Inflammatory macrophage treated with lipopolysaccharide for 4 hours (primary cell): ENCODE results near the gene ITGAX.
A peak's percentile ranks its signal among the peaks of the same experiment; 100 is the strongest.

ENCODE experiments used
- DNase-seq: peaks from one replicate; pipeline ENCODE4 v3.0.0-alpha.2; 2020

Gene ITGAX

DNA sequence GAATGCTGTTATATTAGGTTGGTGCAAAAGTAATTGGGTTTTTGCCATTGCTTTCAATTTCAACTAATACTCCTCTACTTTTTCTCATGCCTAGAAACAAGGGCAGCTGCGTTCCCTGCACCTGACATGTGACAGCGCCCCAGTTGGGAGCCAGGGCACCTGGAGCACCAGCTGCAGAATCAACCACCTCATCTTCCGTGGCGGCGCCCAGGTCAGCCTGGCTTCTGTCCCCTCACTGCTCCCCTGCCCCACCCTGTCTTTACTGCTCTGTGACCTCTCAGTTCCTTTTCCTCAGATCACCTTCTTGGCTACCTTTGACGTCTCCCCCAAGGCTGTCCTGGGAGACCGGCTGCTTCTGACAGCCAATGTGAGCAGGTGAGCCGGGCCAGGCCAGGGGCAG lies 21.7 kb downstream of the ITGAX start:
- DNase-seq = no peak

DNA sequence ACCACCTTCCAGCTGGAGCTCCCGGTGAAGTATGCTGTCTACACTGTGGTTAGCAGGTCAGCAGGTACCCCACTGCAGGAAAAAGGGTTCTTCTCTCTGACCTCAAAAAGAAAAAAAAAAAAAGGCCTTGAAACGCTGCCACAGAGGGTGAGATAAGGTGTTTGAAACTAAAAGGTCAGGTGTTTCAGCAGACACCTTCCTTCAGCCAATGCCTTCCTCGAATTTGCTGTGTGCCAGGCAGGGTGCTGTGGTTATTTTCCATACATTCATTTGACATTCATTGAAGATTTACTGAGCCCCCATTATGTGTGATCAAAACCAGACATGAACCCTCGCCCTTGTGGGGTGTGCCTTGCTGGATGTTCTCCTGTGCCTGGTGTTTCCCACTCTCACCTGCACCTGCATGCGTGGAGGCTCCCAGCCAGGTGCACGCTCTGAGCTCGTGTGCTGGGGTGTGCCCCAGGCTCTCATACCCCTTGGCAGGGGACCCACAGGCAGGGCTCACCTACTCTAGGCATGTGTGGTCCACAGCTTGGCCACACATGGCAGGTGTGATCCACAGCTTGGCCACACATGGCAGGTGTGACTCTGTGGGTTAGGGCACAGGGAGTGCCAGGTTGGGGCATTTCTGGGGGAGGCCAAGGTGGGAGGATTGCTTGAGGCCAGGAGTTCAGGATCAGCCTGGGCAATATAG lies 22.4 kb downstream of the ITGAX start:
- no peak for DNase-seq

DNA sequence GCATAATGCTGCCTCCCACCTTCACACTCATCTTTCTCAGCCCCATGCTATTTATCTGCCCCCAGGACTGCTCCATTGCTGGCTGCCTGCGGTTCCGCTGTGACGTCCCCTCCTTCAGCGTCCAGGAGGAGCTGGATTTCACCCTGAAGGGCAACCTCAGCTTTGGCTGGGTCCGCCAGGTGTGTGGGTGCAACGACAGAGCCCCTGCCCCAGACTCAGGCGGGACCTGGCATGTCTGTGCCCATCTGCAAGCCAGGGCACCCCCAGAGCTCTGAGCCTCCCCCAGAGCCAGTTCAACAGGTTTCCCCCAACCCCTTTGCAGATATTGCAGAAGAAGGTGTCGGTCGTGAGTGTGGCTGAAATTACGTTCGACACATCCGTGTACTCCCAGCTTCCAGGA lies 25.2 kb downstream of the ITGAX start:
- DNase-seq = no peak

DNA sequence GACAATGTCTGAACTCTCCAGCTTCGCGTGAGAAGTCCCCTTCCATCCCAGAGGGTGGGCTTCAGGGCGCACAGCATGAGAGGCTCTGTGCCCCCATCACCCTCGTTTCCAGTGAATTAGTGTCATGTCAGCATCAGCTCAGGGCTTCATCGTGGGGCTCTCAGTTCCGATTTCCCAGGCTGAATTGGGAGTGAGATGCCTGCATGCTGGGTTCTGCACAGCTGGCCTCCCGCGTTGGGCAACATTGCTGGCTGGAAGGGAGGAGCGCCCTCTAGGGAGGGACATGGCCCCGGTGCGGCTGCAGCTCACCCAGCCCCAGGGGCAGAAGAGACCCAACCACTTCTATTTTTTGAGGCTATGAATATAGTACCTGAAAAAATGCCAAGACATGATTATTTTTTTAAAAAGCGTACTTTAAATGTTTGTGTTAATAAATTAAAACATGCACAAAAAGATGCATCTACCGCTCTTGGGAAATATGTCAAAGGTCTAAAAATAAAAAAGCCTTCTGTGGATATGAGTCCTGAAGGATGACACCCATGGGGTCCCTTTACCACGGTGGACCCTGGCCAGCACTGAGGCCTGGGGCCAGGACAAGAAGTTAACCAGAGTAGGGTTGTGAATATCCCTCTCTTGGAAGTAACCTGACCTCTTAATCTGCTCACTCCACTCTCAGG lies 27.6 kb downstream of the ITGAX start:
- DNase-seq = peak; percentile 66

DNA sequence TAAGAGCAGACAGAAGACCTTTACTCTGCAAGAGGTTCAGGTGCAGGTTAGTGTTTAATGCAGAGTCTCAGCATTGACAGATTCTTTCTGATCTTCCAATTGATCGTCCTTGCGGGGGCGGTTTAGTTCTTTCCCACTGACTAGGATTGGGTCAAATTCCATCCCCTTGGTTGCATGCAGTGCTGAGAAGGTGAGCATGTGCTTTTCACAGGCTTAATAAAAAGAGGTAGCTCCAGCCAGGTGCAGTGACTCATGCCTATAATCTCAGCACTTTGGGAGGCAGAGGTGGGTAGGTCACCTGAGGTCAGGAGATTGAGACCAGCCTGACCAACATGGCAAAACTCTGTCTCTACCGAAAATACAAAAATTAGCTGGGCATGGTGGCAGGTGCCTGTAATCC lies 30.7 kb downstream of the ITGAX start:
- DNase-seq = no peak

DNA sequence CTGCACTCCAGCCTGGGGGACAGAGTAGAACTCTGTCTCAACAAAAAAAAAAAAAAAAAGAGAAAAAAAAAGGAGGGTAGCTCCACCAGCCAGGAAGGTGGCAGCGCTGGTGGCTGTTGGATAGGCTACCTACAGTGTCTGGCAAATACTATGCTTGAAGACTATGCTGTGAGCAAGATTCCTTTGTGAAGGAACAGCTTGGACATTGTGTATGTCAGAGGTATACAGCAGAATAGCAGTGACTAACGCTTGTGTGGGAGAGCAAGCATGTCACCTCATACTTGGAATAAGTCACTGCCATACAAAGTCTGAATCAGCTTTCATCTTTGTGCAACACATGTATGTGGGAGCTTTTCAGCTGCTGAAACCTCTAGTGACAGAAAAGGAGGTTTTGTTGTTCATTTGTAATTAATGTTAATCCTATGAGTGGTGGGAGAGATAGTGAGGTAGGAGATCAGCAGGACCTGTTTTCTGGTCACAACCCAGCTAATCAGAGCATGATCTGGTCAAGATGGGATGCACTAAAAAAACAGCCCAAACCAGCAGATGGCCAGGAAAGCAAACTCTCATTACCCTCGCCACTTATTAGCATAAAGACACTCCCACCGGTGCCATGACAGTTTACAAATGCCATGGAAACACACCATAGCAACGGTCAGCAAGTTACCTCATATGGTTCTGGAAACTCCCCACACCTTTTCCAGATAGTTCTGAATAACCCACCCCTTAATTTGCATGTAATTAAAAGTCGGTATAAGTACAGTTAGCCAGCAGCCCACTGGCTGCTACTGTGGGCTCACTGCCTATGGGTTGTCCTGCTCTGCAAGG lies 31.4 kb downstream of the ITGAX start:
- peak; percentile 93 for DNase-seq

DNA sequence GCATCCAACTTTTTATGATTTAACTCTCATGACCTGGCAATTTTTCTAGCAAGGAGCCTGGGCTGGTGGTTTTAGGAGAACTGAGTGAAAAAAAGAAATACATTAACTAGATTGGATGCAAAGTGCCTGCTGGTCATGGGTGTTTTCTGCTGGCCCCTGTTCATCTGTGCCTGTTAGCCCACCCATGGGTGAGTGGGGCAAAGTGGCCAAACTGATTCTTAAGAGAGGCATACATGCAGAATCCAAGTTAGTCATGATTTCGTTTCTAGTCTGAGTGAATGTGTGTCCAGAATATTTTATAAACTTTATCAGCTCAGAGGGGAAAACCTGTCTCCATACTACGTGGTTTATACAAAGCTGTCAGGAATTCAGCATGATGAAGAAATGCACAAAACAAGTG lies 33.6 kb downstream of the ITGAX start:
- no peak for DNase-seq

DNA sequence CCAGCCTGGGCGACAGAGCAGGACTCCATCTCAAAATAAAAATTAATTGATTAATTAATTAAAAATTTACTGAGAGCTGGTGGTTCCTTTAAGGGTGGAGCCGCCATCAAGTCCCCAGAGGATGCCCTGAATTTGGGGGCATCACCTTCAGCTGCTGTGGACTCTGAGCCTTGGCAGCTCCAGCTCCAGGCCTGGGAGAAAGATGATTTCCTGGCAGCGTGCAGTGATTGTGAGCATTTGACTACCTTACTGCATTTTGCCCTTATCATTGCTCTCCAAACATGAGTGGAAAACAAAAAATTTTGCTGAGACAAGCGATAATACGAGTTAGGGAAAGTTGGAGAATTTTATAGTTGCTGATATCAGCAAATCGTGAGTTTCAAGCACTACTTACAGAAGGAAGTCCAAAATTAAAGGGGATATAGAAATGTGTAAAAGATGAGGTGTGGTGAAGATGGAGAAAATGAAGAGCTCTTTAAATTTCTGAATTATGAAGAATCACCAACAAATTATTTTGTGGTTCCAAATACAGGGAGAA lies 35.6 kb downstream of the ITGAX start:
- no peak for DNase-seq

DNA sequence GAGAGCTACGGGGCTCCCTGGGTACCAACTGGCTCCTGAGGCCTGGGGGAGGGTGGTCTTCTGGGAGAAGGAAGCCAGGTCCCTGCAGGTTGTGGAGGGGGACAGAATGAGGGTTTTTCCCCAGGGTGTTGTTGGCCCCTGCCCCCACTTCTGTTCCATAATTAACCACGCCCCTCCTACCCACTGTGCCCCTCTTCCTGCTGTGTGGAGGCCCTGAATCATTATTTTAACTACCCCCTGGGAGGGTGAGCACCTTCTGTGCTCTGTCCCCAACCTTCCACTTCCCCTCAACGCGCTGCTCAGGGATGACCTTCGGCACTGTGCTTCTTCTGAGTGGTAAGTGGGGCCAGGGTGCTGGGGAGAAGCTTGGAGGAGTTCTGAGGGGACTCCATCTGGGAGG lies 38.1 kb downstream of the ITGAX start, which contains the start of gene ITGAD:
Gene ITGAD (plus strand): TSS at position 280 of the 400 bp plus-strand sequence. CDS start 26 bp downstream, at position 306.
- DNase-seq = no peak

DNA sequence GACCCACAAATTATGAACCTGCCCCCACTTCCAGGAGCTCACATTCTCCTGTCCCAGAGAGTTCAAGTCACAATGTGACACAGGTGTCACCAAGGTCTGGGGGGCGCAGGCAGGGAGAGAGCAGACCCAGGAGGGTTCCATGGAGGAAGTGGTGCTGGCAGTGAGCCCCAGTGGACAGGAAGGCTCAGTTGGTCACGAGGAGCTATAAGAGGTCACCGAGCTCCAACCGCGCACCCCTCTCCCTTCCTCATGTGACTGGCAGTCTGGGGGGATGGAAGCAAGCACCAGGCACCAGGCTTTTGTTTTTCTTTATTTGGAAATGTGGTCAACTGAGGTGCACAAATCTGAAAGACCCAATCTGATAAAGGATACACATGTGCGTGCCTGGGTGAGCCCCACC lies 40.7 kb downstream of the ITGAX start:
- DNase-seq = peak; percentile 44

DNA sequence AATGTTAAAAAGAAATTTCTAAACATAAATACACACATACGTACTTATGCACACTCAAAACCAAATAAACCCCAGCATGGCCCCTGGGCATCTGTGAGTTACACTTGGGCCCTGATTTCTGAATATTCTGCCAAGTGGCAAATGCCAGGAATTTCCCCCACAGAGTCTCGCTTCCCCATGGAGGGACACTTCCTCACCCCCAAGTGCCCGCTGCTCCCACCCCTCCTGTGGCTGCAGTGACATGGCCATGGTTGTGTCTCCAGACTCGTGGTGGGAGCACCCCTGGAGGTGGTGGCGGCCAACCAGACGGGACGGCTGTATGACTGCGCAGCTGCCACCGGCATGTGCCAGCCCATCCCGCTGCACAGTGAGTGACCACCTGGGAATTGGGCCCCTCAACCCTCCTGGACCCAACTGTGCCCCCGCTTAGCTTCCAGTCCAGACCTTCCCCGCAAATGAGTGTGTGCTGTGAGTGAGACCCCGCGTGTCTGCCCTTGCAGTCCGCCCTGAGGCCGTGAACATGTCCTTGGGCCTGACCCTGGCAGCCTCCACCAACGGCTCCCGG lies 42.2 kb downstream of the ITGAX start:
- peak; percentile 75 for DNase-seq

DNA sequence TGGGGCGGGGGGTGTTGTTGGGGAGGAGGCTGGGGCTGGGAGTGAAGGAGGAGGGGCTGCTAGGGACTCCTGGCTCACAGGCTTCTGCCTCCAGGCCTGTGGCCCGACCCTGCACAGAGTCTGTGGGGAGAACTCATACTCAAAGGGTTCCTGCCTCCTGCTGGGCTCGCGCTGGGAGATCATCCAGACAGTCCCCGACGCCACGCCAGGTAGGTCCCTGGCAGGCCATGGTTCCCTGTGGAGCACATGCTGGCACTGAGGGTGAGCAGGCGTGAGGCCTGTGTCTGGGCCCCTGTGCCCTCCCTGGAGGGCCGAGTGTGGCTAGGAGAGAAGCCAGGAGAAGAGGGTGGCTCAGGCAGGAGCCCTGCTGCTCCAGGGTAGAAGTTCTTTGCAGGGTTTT lies 42.7 kb downstream of the ITGAX start:
- no peak for DNase-seq

DNA sequence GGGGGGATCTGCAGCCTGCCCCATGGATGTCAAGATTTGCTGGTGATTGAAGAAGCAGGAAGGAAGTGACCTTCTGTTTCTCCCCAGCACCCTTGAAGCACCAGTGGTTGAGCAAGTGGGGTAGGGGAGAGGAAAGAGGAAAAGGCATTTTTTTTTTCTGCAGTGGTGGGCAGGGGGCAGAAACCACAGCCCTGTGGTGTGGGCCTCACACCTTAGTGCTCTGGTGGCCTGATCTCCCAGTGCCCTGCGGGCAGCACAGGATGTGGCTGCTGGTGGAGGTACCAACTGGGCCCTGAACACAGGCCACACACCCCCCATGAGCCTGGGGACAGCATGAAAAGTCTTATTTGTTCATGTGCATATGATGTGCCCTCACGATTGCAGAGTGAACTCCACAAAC lies 45.2 kb downstream of the ITGAX start:
- peak; percentile 28 for DNase-seq

DNA sequence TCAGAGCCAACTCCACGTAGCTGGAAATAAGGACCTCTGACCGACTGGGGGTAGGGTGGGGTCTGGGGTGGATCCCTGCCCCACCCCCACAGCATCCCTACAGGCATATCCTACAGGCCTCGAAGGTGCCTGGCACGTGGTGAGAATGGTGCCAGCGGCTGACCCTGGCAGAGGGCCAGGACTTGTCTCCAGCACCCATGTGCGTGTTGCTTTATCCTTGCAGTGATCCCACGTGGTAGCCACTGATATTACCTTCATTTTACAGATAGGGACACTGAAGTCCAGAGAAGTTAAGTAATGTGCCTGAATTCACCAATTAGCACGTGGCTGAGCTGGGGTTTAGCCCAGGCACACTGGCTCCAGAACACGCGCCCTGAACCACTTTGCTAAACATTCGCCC lies 46.5 kb downstream of the ITGAX start:
- DNase-seq = no peak

DNA sequence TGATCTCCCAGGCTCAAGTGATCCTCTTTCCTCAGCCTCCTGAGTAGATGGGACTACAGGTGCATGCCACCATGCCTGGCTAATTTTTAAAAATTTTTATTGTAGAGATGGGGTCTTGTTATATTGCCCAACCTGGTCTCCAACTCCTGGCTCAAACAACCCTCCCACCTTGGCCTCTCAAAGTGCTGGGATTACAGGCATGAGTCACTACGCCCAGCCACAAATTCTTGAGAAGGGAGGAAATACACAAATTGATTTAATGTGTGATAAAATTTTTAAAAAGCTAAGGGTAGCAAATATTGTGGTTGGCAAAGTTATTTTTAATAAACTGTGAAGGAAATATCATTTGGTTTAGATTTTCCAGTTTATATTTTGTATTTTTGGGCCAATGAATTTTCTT lies 47.7 kb downstream of the ITGAX start:
- no peak for DNase-seq

DNA sequence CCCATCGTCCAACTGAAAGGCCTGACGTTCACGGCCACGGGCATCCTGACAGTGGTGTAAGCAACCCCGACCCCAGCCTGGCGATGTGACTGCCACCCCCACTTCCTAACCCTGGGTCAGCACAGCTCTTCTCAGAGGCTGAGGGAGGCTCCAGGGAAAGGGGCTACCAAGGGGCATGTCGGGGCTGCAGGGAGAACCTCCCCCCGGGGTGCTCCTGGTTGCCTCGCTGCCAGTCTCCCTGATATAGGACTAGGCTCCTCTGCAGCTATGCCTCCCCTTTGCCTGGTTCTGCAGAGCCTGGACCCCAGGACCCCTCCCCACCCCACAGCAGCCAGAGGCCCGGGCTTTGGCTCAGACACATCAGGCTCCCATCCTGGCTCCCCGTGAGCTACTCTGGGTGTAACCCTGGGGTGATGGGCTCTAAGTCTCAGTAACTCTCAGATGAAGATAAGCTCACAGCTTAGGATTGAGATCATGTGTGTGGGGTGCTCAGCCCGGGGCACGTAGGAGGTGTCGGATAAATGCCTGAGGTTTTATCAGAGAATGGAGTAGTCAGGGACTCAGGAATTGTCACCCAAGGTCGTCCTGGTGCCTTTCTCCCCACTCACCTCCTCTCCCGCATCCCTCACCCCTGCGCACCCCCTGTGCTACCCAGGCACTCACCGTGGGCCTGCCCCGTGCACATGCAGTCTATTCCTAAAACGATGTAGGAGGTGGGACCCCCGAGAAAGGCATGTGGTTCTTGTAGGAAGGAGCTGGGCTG lies 48.8 kb downstream of the ITGAX start:
- no peak for DNase-seq

DNA sequence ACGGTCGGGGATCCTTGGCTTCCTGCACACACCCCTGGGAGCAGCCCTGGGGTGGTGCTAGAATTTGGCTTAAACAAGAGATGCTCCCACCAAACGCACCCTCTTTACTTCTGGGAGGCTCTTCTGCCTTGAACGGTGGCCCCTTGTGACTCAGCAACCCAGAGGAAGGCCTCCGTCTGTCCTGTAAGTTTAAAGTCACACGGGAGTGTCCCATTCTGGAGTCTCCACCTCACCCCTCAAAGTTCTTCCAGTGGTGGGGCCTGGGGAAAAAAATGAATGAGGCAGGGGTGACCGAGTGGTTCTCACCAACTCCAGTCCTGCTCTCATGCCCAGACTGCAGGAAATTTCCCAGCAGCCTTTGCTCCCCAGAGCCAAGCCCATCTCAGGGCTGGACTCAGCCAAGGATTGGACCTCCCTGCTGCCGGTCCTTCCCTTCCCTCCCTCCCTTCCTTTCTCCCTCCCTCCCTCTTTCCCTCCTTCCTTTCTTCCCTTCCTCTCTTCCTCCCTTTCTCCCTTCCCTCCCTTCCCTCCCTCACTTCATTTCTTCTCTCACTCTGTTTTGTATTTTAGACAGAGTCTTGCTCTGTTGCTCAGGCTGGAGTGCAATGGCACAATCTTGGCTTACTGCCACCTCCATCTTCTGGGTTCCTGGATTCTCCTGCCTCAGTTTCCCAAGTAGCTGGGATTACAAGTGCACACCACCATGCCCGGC lies 49.5 kb downstream of the ITGAX start:
- no peak for DNase-seq

DNA sequence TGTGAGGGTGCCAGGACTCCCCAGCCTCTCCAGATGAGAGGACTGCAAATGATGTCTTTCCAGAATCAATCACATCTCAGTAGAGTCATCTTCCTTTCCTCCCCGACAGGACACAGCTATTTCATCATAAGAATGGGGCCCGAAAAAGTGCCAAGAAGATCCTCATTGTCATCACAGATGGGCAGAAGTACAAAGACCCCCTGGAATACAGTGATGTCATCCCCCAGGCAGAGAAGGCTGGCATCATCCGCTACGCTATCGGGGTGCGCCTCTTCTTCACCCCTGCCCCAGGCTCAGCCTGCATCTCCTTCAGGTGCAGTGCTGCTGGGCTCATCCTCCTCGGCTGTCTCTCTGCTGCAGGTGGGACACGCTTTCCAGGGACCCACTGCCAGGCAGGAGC lies 52.4 kb downstream of the ITGAX start:
- DNase-seq = no peak

DNA sequence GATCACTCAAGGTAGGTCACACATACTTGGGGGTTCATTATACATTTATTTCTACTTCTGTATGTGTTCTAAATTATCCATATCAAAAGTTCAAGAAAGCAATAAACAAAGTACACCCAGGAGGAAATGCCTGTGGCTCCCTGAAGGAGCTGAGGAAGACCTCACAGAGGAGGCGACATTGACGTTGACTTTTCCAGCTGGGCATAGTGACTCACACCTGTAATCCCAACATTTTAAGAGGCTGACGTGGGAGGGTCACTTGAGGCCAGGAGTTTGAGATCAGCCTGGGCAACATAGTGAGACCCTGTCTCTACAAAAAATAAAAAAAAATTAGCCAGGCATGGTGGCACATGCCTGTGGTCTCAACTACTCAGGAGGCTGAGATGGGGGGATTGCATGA lies 54.5 kb downstream of the ITGAX start:
- no peak for DNase-seq

DNA sequence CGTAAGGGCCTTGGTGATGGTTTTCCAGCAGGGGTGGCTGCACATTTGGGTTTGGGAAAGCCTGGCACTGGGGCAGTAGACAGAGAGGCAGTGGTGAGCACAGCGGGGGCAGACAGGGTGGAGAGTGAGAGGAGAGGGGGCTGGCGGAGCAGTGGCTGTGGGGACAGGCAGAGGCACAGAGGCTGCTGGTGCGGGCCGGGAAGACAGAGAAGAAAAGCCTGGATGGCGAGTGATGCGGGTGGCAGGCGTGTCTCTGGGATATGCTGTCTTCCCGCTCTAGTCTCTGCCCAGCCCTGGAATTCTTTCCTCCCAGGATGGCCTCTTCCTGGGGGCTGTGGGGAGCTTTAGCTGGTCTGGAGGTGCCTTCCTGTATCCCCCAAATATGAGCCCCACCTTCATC lies 55.1 kb downstream of the ITGAX start:
- no peak for DNase-seq

DNA sequence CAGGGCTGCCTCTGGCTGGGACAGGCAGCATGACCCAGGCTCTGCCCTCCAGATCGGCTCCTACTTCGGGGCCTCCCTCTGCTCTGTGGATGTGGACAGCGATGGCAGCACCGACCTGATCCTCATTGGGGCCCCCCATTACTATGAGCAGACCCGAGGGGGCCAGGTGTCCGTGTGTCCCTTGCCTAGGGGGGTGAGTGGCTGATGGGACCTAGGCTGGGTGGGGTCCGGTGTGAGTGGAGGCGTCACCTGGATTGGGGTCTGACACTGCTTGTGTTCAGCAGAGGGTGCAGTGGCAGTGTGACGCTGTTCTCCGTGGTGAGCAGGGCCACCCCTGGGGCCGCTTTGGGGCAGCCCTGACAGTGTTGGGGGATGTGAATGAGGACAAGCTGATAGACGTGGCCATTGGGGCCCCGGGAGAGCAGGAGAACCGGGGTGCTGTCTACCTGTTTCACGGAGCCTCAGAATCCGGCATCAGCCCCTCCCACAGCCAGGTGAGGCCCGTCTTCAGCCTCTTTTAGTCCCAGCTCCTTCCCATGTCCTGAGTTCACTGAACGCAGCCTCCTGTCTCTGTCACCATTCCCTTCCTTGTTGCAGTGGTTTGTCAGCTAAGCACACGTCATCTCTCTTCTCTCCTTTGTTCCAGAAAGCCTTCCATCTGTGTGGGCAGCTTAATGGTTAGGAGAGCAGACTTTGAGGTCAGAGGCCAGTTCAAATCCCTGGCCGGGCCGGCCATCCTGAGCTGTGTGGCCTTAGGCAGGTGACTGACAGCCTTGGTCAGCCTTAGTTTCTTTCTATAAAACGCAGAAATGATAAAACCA lies 56.3 kb downstream of the ITGAX start:
- no peak for DNase-seq
